Measurements from ENCODE around the gene N4BP2L1.
A peak's percentile ranks its signal among the peaks of the same experiment; 100 is the strongest.

Gene N4BP2L1

GRCh38 chr13:32426990-32427851 is 709 bp downstream of the N4BP2L1 start:
- in situ Hi-C loops (cut with HindIII; ENCODE audit: low sequenced_read_pairs) = no loop called here
- TF ChIP-seq CTCF (IDR thresholded peaks at IDR 0.05; ENCODE audit: low read depth, low read length, missing control alignments) = no peak
- H3K4me3 ChIP-seq (ENCODE audit: low read depth, low read length) = peak overlapping the region; percentile 70
- DNase-seq (ENCODE audit: low read depth) = no peak

GRCh38 chr13:32426191-32426989 is 1.5 kb downstream of the N4BP2L1 start:
- no peak for TF ChIP-seq CTCF (IDR thresholded peaks at IDR 0.05; ENCODE audit: low read depth, low read length, missing control alignments)
- peak overlapping the region; percentile 70 for H3K4me3 ChIP-seq (ENCODE audit: low read depth, low read length)
- no peak for DNase-seq (ENCODE audit: low read depth)
- in situ Hi-C loops (cut with HindIII; ENCODE audit: low sequenced_read_pairs) = no loop called here

DNA sequence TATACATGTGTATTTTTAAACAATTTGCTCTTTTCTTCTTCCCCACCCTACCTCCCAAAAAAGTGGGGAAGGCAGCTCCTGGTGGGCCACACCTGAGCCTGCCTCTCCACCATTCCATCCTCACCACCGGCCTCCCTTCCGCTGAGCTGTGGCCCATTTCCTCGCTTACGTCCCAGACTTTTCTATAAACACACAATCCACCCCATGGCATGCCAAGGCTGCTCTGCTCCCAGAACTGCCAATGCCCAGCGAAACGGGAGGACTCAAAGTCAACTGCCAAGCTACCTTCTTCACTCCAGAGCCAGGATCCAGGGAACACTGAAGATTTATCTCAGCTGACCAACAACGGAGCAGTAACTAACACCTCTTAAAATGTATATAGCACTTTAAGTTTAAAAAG is 2.8 kb downstream of the N4BP2L1 start:
- in situ Hi-C loops (cut with HindIII; ENCODE audit: low sequenced_read_pairs) = no loop called here
- no peak overlapping the region for H3K4me3 ChIP-seq (ENCODE audit: low read depth, low read length)
- TF ChIP-seq CTCF (IDR thresholded peaks at IDR 0.05; ENCODE audit: low read depth, low read length, missing control alignments) = no peak
- DNase-seq (ENCODE audit: low read depth) = no peak

DNA sequence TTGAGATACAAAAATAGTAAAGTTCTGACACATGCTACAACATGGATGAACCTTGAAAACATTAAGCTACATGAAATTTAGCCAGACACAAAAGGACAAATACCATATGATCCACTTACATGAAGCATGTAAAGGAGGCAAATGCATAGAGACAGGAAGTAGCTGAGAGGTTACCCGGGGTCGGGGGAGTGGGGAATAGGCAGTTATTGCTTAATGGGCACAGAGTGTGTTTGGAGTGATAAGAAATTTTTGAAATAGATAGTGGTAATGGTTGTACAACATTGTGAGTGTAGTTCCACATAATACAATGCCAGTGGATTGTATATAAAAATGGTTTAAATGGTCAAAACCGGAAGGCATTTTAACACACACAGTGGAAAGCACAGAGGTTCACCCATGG is 4.3 kb downstream of the N4BP2L1 start:
- no peak overlapping the region for H3K4me3 ChIP-seq (ENCODE audit: low read depth, low read length)
- TF ChIP-seq CTCF (IDR thresholded peaks at IDR 0.05; ENCODE audit: low read depth, low read length, missing control alignments) = no peak
- in situ Hi-C loops (cut with HindIII; ENCODE audit: low sequenced_read_pairs) = no loop called here
- DNase-seq (ENCODE audit: low read depth) = no peak

DNA sequence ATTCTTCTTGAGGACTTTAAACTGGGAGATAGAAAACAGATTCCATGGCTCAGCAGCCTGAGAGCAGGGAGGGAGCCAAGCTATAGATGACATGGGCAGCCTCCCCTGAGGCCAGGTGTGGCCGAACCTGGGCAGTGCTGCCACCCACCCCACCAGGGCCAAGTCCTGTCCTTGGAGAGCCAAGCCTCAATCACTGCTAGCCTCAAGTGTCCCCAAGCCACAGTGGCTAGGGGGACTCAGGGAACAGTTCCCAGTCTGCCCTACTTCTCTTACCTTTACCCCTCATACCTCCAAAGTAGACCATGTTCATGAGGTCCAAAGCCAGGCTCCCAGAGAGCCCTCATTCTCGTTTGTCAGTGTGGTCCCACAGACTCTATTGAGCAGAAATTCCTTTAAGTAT is 8.1 kb downstream of the N4BP2L1 start:
- DNase-seq (ENCODE audit: low read depth) = no peak
- no peak overlapping the region for H3K4me3 ChIP-seq (ENCODE audit: low read depth, low read length)
- TF ChIP-seq CTCF (IDR thresholded peaks at IDR 0.05; ENCODE audit: low read depth, low read length, missing control alignments) = no peak
- in situ Hi-C loops (cut with HindIII; ENCODE audit: low sequenced_read_pairs) = no loop called here

GRCh38 chr13:32417995-32418394 is 9.9 kb downstream of the N4BP2L1 start:
- H3K4me3 ChIP-seq (ENCODE audit: low read depth, low read length) = no peak overlapping the region
- in situ Hi-C loops (cut with HindIII; ENCODE audit: low sequenced_read_pairs) = no loop called here
- TF ChIP-seq CTCF (IDR thresholded peaks at IDR 0.05; ENCODE audit: low read depth, low read length, missing control alignments) = no peak
- no peak for DNase-seq (ENCODE audit: low read depth)

Data from astrocyte of the cerebellum (primary cell).